Activated CD8-positive, alpha-beta T cell treated with anti-CD3 and anti-CD28 coated beads, Interleukin-2, amount 10 ng/mL, durations not matched to agents 7 days and 5 days (primary cell): ENCODE data around the gene DCN. TPM values are rescaled to one million over a fixed set of nuclear protein-coding genes. Genes with fewer than 3 reads are reported as not detected.

Experiments used
- ATAC-seq: fragments of 150-1000 bp; cut with Tn5 transposase; one replicate; pipeline ENCODE4 v1.10.0; 2021; ENCODE audit warnings: moderate library complexity
- CTCF ChIA-PET: fragments of 350-600 bp; sonication (Branson Sonifier 250); formaldehyde crosslinking; loops from one replicate; lab custom pipeline; 2021; ENCODE audit warnings: antibody characterized with exemption; lab: Charles Lee
- POLR2A ChIA-PET: fragments of 350-600 bp; sonication (Branson Sonifier 250); formaldehyde crosslinking; loops from one replicate; lab custom pipeline; 2021; ENCODE audit warnings: antibody characterized with exemption; lab: Charles Lee
- DNase-seq: peaks from one replicate; pipeline ENCODE4 v3.0.0-alpha.2; 2020
- H3K27ac Mint-ChIP-seq: one replicate; pipeline ENCODE4 v1.8.0; 2021; ENCODE audit warnings: mild to moderate bottlenecking, mixed read lengths
- H3K27me3 Mint-ChIP-seq: one replicate; pipeline ENCODE4 v1.8.0; 2021; ENCODE audit warnings: low read depth, mixed read lengths
- H3K36me3 Mint-ChIP-seq: one replicate; pipeline ENCODE4 v1.8.0; 2021; ENCODE audit warnings: low read depth, mixed read lengths
- H3K4me1 Mint-ChIP-seq: one replicate; pipeline ENCODE4 v1.8.0; 2021; ENCODE audit warnings: low read depth, mixed read lengths
- H3K4me3 Mint-ChIP-seq: one replicate; pipeline ENCODE4 v1.8.0; 2021; ENCODE audit warnings: mild to moderate bottlenecking, mixed read lengths
- H3K9me3 Mint-ChIP-seq: one replicate; pipeline ENCODE4 v1.8.0; 2022; ENCODE audit warnings: mixed read lengths; ENCODE audit not compliant: insufficient read depth
- total RNA-seq, 2 experiments: library from RNA; stranded (reverse); gene quantifications; one replicate each; pipeline ENCODE4 v1.2.3, GENCODE V29; 2021

Gene DCN
- total RNA-seq, 2 experiments from 2014 or later = not detected

- Mint-ChIP-seq H3K27ac (no peak overlapping the region), H3K9me3 (no peaks in the 10 kb centered on the region), H3K27me3 (peaks cover 3% of the 10 kb centered on the region), H3K4me3 (no peak overlapping the region), H3K36me3 (no peaks in the 10 kb centered on the region), H3K4me1 (no peaks in the 10 kb centered on the region)
- no peak for ATAC-seq
- ChIA-PET POLR2A (interaction anchor here (0.5 kb wide), 1 partner anchor 1726 kb away, joined by 3 read pairs; no protein-coding TSS in a partner anchor), CTCF (interaction anchor here (0.7 to 4.5 kb wide), 22 partner anchors 9 to 1565 kb away, joined by 3 to 31 read pairs (median 4); no protein-coding TSS in a partner anchor)
- no peak for DNase-seq
Measured at GRCh38 chr12:91108196-91108755, 74.3 kb downstream of the DCN start.

GRCh38 chr12:91106283-91106682, 76.3 kb downstream of the DCN start:
- ChIA-PET CTCF (interaction anchor here (0.5 kb wide), 1 partner anchor 137 kb away, joined by 3 read pairs; no protein-coding TSS in a partner anchor), POLR2A (no interaction called here)
- H3K27ac Mint-ChIP-seq = no peak overlapping the region
- H3K4me1 Mint-ChIP-seq = no peaks in the 10 kb centered on the region
- no peak overlapping the region for H3K4me3 Mint-ChIP-seq
- ATAC-seq = no peak
- no peaks in the 10 kb centered on the region for H3K36me3 Mint-ChIP-seq
- no peaks in the 10 kb centered on the region for H3K9me3 Mint-ChIP-seq
- peaks cover 3% of the 10 kb centered on the region for H3K27me3 Mint-ChIP-seq
- no peak for DNase-seq

- Mint-ChIP-seq H3K27me3 (peaks cover 3% of the 10 kb centered on the region), H3K27ac (no peak overlapping the region), H3K4me3 (no peak overlapping the region), H3K4me1 (no peaks in the 10 kb centered on the region), H3K36me3 (no peaks in the 10 kb centered on the region), H3K9me3 (no peaks in the 10 kb centered on the region)
- no peak for DNase-seq
- ChIA-PET POLR2A (no interaction called here), CTCF (interaction anchor here (0.5 kb wide), 1 partner anchor 136 kb away, joined by 3 read pairs; no protein-coding TSS in a partner anchor)
- no peak for ATAC-seq
Measured at GRCh38 chr12:91105807-91106206, 76.8 kb downstream of the DCN start.

GRCh38 chr12:91104812-91105466, 77.7 kb downstream of the DCN start:
- no peaks in the 10 kb centered on the region for H3K36me3 Mint-ChIP-seq
- H3K27me3 Mint-ChIP-seq = peaks cover 3% of the 10 kb centered on the region
- DNase-seq (no peak), ATAC-seq (no peak)
- no peaks in the 10 kb centered on the region for H3K4me1 Mint-ChIP-seq
- ChIA-PET CTCF (no interaction called here), POLR2A (no interaction called here)
- H3K27ac Mint-ChIP-seq = no peak overlapping the region
- H3K9me3 Mint-ChIP-seq = no peaks in the 10 kb centered on the region
- H3K4me3 Mint-ChIP-seq = no peak overlapping the region

GRCh38 chr12:91103624-91104023, 79.0 kb downstream of the DCN start:
- ATAC-seq (no peak), DNase-seq (no peak)
- Mint-ChIP-seq H3K4me1 (no peaks in the 10 kb centered on the region), H3K4me3 (no peak overlapping the region), H3K36me3 (no peaks in the 10 kb centered on the region), H3K27ac (no peak overlapping the region), H3K9me3 (no peaks in the 10 kb centered on the region), H3K27me3 (no peaks in the 10 kb centered on the region)
- ChIA-PET POLR2A (no interaction called here), CTCF (no interaction called here)

- ChIA-PET CTCF (no interaction called here), POLR2A (no interaction called here)
- H3K27me3 Mint-ChIP-seq = no peaks in the 10 kb centered on the region
- H3K4me1 Mint-ChIP-seq = no peaks in the 10 kb centered on the region
- H3K4me3 Mint-ChIP-seq = no peak overlapping the region
- ATAC-seq (no peak), DNase-seq (no peak)
- H3K27ac Mint-ChIP-seq = no peak overlapping the region
- no peaks in the 10 kb centered on the region for H3K9me3 Mint-ChIP-seq
- H3K36me3 Mint-ChIP-seq = no peaks in the 10 kb centered on the region
Measured at GRCh38 chr12:91103101-91103500, 79.5 kb downstream of the DCN start.

- ChIA-PET POLR2A (no interaction called here), CTCF (interaction anchor here (0.9 kb wide), 1 partner anchor 142 kb away, joined by 3 read pairs; no protein-coding TSS in a partner anchor)
- Mint-ChIP-seq H3K36me3 (no peaks in the 10 kb centered on the region), H3K27me3 (no peaks in the 10 kb centered on the region), H3K27ac (no peak overlapping the region), H3K4me3 (no peak overlapping the region), H3K9me3 (no peaks in the 10 kb centered on the region), H3K4me1 (no peaks in the 10 kb centered on the region)
- ATAC-seq (no peak), DNase-seq (no peak)
Measured at GRCh38 chr12:91100906-91101305, 81.7 kb downstream of the DCN start.

- ATAC-seq = no peak
- H3K4me3 Mint-ChIP-seq = no peak overlapping the region
- H3K27me3 Mint-ChIP-seq = no peaks in the 10 kb centered on the region
- DNase-seq = no peak
- no peak overlapping the region for H3K27ac Mint-ChIP-seq
- H3K9me3 Mint-ChIP-seq = no peaks in the 10 kb centered on the region
- no peaks in the 10 kb centered on the region for H3K36me3 Mint-ChIP-seq
- no peaks in the 10 kb centered on the region for H3K4me1 Mint-ChIP-seq
- ChIA-PET POLR2A (no interaction called here), CTCF (interaction anchor here (0.9 to 1.9 kb wide), 3 partner anchors 9 to 141 kb away, joined by 3 to 8 read pairs (median 3); no protein-coding TSS in a partner anchor)
Measured at GRCh38 chr12:91099836-91100235, 82.8 kb downstream of the DCN start.

GRCh38 chr12:91099341-91099740, 83.3 kb downstream of the DCN start:
- ChIA-PET CTCF (interaction anchor here (1.0 to 1.9 kb wide), 2 partner anchors 9 to 11 kb away, joined by 3 to 8 read pairs; no protein-coding TSS in a partner anchor), POLR2A (no interaction called here)
- Mint-ChIP-seq H3K27me3 (no peaks in the 10 kb centered on the region), H3K4me3 (no peak overlapping the region), H3K9me3 (no peaks in the 10 kb centered on the region), H3K27ac (no peak overlapping the region), H3K36me3 (no peaks in the 10 kb centered on the region), H3K4me1 (no peaks in the 10 kb centered on the region)
- ATAC-seq (no peak), DNase-seq (no peak)

GRCh38 chr12:91098941-91099340, 83.7 kb downstream of the DCN start:
- no peaks in the 10 kb centered on the region for H3K27me3 Mint-ChIP-seq
- H3K4me3 Mint-ChIP-seq = no peak overlapping the region
- H3K36me3 Mint-ChIP-seq = no peaks in the 10 kb centered on the region
- no peaks in the 10 kb centered on the region for H3K4me1 Mint-ChIP-seq
- ChIA-PET POLR2A (no interaction called here), CTCF (interaction anchor here (1.0 to 1.9 kb wide), 2 partner anchors 9 to 11 kb away, joined by 3 to 8 read pairs; no protein-coding TSS in a partner anchor)
- DNase-seq (no peak), ATAC-seq (no peak)
- no peaks in the 10 kb centered on the region for H3K9me3 Mint-ChIP-seq
- no peak overlapping the region for H3K27ac Mint-ChIP-seq

- no peaks in the 10 kb centered on the region for H3K4me1 Mint-ChIP-seq
Measured at GRCh38 chr12:91098461-91098860, 84.2 kb downstream of the DCN start.

GRCh38 chr12:91094957-91095356, 87.7 kb downstream of the DCN start:
- ATAC-seq (no peak), DNase-seq (no peak)
- Mint-ChIP-seq H3K4me3 (no peak overlapping the region), H3K27me3 (no peaks in the 10 kb centered on the region), H3K9me3 (no peaks in the 10 kb centered on the region), H3K4me1 (no peaks in the 10 kb centered on the region), H3K27ac (no peak overlapping the region), H3K36me3 (no peaks in the 10 kb centered on the region)
- POLR2A ChIA-PET = no interaction called here
- CTCF ChIA-PET = no interaction called here

More at GRCh38 chr12:91098461-91098860, 84.2 kb downstream of the DCN start:
- no peaks in the 10 kb centered on the region for H3K36me3 Mint-ChIP-seq
- ChIA-PET POLR2A (no interaction called here), CTCF (interaction anchor here (1.9 kb wide), 1 partner anchor 10 kb away, joined by 8 read pairs; no protein-coding TSS in a partner anchor)
- no peaks in the 10 kb centered on the region for H3K9me3 Mint-ChIP-seq
- no peaks in the 10 kb centered on the region for H3K27me3 Mint-ChIP-seq
- no peak overlapping the region for H3K4me3 Mint-ChIP-seq
- no peak for ATAC-seq
- no peak overlapping the region for H3K27ac Mint-ChIP-seq
- DNase-seq = no peak
